Neural cell (in vitro differentiated cells): Measurements from ENCODE around the gene GATA1.

Experiments
- EP300 ChIP-seq: fragments of 450-650 bp; conservative IDR thresholded peaks from 2 replicates; pipeline ENCODE4 v1.6.1; 2014; ENCODE audit warnings: antibody characterized with exemption, mild to moderate bottlenecking, moderate library complexity; ENCODE audit not compliant: poor library complexity, severe bottlenecking
- EZH2 ChIP-seq: fragments of 200-600, 300-800 bp; shearing (Covaris generic), sonication (generic); IDR thresholded peaks from 2 replicates; pipeline ENCODE4 v1.6.1; 2014; ENCODE audit warnings: antibody characterized with exemption, low read length, borderline replicate concordance, mild to moderate bottlenecking; ENCODE audit not compliant: insufficient read depth, poor library complexity, severe bottlenecking
- POLR2AphosphoS5 ChIP-seq: IDR thresholded peaks from 2 replicates; pipeline ENCODE4 v1.6.1; 2012
- SMC3 ChIP-seq: fragments of 450-650 bp; conservative IDR thresholded peaks from 2 replicates; pipeline ENCODE4 v1.6.1; 2014; ENCODE audit warnings: antibody characterized with exemption, mild to moderate bottlenecking, moderate library complexity; ENCODE audit not compliant: poor library complexity
- TAF1 ChIP-seq: IDR thresholded peaks from 2 replicates; pipeline ENCODE4 v1.6.1; 2012; ENCODE audit warnings: low read depth
- TF ChIP-seq, protein P1 (sequence below): fragments of 450-650 bp; IDR thresholded peaks from 2 replicates; pipeline ENCODE4 v1.5.1; 2014; ENCODE audit warnings: antibody characterized with exemption, mild to moderate bottlenecking, moderate library complexity; ENCODE audit not compliant: poor library complexity, severe bottlenecking
- TF ChIP-seq, protein P2 (sequence below): IDR thresholded peaks from 2 replicates; pipeline ENCODE4 v1.6.1; 2012; ENCODE audit warnings: borderline replicate concordance

DNA sequence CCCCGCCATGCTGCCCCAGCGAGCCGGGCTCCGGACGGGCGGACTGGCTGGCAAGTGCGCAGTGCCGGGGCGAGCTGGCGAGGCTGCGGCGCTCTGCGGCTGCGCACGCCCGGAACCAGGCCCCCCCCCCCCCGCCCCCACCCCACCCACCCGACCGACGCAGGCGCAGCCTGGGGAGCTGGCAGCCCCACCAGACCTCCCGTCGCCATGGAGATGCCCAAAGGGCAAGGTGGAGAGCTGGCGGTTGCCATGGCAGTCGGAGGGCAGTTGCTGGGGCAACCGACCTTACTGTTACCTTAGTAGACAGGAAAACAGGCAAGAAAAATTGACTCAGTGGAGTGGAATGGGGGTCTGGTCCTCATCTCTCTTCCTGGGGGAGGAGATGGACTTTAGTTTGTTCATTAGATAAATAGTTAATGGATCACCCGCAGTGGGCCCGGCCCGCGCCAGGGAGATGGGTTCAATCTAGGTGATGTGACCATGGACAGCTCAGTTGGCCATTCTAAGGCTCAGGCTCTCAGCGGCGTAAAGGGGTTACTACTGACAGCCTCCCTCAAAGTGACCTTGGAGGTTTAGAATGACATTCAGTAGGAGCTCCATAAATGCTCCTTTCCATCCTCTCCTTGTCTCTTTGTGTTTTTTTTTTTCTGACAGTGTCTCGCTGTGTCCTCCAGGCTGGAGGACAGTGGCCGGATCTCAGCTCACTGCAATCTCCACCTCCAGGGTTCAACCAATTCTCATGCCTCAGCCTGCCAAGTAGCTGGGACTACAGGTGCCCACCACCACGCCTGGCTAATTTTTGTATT, 49.3 kb downstream of the GATA1 start, which contains the start of gene PCSK1N:
- TF ChIP-seq EZH2 (no peak), SMC3 (no peak), EP300 (no peak), POLR2AphosphoS5 (peak; percentile 84), TAF1 (no peak)
- TF ChIP-seq, protein P1, sequence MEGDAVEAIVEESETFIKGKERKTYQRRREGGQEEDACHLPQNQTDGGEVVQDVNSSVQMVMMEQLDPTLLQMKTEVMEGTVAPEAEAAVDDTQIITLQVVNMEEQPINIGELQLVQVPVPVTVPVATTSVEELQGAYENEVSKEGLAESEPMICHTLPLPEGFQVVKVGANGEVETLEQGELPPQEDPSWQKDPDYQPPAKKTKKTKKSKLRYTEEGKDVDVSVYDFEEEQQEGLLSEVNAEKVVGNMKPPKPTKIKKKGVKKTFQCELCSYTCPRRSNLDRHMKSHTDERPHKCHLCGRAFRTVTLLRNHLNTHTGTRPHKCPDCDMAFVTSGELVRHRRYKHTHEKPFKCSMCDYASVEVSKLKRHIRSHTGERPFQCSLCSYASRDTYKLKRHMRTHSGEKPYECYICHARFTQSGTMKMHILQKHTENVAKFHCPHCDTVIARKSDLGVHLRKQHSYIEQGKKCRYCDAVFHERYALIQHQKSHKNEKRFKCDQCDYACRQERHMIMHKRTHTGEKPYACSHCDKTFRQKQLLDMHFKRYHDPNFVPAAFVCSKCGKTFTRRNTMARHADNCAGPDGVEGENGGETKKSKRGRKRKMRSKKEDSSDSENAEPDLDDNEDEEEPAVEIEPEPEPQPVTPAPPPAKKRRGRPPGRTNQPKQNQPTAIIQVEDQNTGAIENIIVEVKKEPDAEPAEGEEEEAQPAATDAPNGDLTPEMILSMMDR, result no peak
- TF ChIP-seq, protein P2, sequence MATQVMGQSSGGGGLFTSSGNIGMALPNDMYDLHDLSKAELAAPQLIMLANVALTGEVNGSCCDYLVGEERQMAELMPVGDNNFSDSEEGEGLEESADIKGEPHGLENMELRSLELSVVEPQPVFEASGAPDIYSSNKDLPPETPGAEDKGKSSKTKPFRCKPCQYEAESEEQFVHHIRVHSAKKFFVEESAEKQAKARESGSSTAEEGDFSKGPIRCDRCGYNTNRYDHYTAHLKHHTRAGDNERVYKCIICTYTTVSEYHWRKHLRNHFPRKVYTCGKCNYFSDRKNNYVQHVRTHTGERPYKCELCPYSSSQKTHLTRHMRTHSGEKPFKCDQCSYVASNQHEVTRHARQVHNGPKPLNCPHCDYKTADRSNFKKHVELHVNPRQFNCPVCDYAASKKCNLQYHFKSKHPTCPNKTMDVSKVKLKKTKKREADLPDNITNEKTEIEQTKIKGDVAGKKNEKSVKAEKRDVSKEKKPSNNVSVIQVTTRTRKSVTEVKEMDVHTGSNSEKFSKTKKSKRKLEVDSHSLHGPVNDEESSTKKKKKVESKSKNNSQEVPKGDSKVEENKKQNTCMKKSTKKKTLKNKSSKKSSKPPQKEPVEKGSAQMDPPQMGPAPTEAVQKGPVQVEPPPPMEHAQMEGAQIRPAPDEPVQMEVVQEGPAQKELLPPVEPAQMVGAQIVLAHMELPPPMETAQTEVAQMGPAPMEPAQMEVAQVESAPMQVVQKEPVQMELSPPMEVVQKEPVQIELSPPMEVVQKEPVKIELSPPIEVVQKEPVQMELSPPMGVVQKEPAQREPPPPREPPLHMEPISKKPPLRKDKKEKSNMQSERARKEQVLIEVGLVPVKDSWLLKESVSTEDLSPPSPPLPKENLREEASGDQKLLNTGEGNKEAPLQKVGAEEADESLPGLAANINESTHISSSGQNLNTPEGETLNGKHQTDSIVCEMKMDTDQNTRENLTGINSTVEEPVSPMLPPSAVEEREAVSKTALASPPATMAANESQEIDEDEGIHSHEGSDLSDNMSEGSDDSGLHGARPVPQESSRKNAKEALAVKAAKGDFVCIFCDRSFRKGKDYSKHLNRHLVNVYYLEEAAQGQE, result no peak
